ENCODE data around the gene CBX4.

CBX4 gene

GRCh38 chr17:79840989-79841286 lies 1.7 kb upstream of the CBX4 start:
- no peak for DNase-seq

GRCh38 chr17:79840269-79840988 lies 1.2 kb upstream of the CBX4 start:
- no peak for DNase-seq

GRCh38 chr17:79838522-79839274 lies 542 bp downstream of the CBX4 start:
- DNase-seq: no peak

- no peak for DNase-seq
These were observed 1.2 kb downstream of the CBX4 start for GRCh38 chr17:79837888-79838521.

GRCh38 chr17:79836972-79837887 lies 2.0 kb downstream of the CBX4 start:
- DNase-seq: peak; percentile 51

GRCh38 chr17:79836510-79836971 lies 2.7 kb downstream of the CBX4 start:
- no peak for DNase-seq

GRCh38 chr17:79835953-79836509 lies 3.2 kb downstream of the CBX4 start:
- DNase-seq: no peak

GRCh38 chr17:79835470-79835899 lies 3.8 kb downstream of the CBX4 start:
- DNase-seq: no peak

GRCh38 chr17:79834565-79835469 lies 4.4 kb downstream of the CBX4 start:
- no peak for DNase-seq

GRCh38 chr17:79833744-79834564 lies 5.3 kb downstream of the CBX4 start:
- no peak for DNase-seq

- no peak for DNase-seq
These were observed 6.2 kb downstream of the CBX4 start for GRCh38 chr17:79833110-79833450.

GRCh38 chr17:79832218-79833109 lies 6.8 kb downstream of the CBX4 start:
- no peak for DNase-seq

- DNase-seq: no peak
These were observed 7.7 kb downstream of the CBX4 start for GRCh38 chr17:79831265-79832217.

- DNase-seq: no peak
These were observed 8.4 kb downstream of the CBX4 start for GRCh38 chr17:79830763-79831264.

GRCh38 chr17:79830303-79830702 lies 8.9 kb downstream of the CBX4 start:
- no peak for DNase-seq

- no peak for DNase-seq
These were observed 9.8 kb downstream of the CBX4 start for GRCh38 chr17:79829457-79829856.

GRCh38 chr17:79829004-79829403 lies 10.2 kb downstream of the CBX4 start:
- no peak for DNase-seq

Data from NCI-H2107 (cell line).